DMS153 (cell line): ENCODE results near the gene USP12.
"Not testable (repeated sequence)": the region's sequence is repeated elsewhere in the genome, so short reads cannot be mapped to it uniquely, and the experiment has no call there.

Source experiments
- DNase-seq: peaks from one replicate; lab custom pipeline; 2025; lab: John Stamatoyannopoulos, UW

Gene USP12

GRCh38 chr13:27171244-27171826 lies at the start of gene USP12:
Gene USP12, minus strand, starts transcription at chr13:27171811. Its CDS starts 172 bp downstream, at chr13:27171639.
- no peak for DNase-seq

GRCh38 chr13:27219611-27220010 lies 48.0 kb upstream of the USP12 start:
- DNase-seq: no peak

- not testable (repeated sequence) for DNase-seq
Observed at GRCh38 chr13:27218861-27219260, 47.2 kb upstream of the USP12 start.

- DNase-seq: not testable (repeated sequence)
Observed at GRCh38 chr13:27217791-27218190, 46.2 kb upstream of the USP12 start.

- DNase-seq: not testable (repeated sequence)
Observed at GRCh38 chr13:27213386-27213785, 41.8 kb upstream of the USP12 start.

DNA sequence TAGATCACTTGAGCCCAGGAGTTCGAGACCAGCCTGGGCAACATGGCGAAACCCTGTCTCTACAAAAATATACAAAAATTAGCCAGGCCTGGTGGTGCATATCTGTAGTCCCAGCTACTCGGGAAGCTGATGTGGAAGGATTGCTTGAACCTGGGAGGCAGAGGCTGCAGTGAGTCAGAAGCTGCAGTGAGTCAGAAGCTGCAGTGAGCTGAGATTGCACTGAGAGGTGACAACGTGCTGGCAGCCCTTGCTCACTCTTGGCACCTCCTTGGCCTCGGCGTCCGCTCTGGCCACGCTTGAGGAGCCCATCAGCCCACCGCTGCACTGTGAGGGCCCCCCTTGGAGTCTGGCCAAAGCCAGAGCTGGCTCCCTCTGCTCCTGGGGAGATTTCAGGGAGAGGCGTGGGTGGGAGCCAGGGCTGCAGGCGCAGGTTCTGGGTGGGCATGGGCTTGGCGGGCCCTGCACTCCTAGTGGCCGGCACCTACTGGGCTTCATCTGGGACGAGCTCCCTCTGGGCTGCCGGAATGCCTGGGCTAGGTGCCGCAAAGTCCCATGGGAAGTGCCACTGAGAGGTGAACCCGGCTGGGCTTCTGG lies 40.3 kb upstream of the USP12 start:
- DNase-seq: no peak

GRCh38 chr13:27211271-27211670 lies 39.7 kb upstream of the USP12 start:
- no peak for DNase-seq

GRCh38 chr13:27208514-27208913 lies 36.9 kb upstream of the USP12 start:
- no peak for DNase-seq

GRCh38 chr13:27203854-27204253 lies 32.2 kb upstream of the USP12 start:
- no peak for DNase-seq

DNA sequence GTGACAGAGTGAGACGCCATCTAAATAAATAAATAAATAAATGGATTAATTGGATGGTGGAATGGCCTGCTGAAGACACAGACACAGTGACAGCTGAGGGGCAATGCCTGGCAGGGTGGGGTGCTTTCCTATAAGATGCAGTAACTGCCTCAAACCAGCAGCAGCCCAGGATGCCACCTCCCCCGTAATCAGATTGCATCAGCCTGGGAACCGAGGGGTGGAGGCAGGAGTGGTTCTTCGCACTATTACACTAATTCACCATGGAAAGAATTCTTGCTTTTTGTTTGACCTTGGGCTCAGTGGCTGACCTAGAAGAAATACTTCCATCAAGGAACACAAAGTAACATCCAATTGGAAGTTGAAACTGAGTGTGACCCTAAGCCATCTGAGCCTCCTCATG lies 31.6 kb upstream of the USP12 start:
- DNase-seq: no peak

- DNase-seq: no peak
Observed at GRCh38 chr13:27201661-27202060, 30.1 kb upstream of the USP12 start.

DNA sequence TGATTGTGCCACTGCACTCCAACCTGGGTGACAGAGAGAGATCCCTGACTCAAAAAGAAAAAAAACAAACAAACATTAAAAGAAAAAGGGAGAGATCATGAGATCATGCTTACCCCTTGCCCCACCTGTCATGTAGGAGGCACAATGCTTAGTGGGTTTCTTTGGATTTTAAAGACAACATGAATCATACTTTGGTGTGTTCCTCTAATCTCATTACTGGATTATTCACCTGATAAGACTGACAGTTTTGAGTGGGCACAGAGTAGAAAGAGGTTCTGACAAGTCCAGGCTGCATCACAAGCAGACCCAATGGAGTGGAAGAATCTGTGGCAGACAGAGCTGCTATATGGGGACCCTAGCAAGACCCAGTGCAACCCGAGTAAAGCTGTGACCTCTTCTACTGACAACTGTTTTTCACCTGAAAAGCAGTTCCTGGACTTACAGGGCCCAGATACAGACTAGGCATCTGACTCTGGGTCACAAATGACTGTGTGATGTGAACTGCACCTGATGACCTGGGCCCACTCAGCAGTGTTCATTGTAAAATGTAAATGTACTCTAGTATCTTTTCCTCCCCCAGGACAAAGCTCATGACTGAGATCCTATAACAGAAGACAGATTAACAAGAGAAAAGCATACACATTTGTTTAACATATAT lies 28.9 kb upstream of the USP12 start:
- no peak for DNase-seq

DNA sequence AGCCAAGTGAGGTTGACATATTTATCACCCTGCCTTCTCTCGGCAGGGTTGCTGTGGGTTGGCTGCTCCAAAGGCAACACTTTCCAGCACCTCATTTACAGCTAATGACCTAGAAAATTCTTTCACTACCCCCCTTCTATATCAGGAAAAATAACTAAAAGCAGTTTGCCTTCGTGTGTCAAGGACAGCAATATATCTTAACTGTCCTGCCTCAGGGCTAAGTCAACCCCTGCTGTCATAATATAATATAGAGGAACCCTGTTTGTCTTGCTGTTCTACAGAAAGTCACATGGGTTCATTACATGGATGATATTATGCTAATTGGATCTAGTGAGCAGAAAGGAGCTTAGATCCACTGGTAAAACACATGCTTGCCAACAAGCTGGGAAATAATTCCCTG lies 28.1 kb upstream of the USP12 start:
- no peak for DNase-seq

GRCh38 chr13:27199211-27199610 lies 27.6 kb upstream of the USP12 start:
- no peak for DNase-seq

DNA sequence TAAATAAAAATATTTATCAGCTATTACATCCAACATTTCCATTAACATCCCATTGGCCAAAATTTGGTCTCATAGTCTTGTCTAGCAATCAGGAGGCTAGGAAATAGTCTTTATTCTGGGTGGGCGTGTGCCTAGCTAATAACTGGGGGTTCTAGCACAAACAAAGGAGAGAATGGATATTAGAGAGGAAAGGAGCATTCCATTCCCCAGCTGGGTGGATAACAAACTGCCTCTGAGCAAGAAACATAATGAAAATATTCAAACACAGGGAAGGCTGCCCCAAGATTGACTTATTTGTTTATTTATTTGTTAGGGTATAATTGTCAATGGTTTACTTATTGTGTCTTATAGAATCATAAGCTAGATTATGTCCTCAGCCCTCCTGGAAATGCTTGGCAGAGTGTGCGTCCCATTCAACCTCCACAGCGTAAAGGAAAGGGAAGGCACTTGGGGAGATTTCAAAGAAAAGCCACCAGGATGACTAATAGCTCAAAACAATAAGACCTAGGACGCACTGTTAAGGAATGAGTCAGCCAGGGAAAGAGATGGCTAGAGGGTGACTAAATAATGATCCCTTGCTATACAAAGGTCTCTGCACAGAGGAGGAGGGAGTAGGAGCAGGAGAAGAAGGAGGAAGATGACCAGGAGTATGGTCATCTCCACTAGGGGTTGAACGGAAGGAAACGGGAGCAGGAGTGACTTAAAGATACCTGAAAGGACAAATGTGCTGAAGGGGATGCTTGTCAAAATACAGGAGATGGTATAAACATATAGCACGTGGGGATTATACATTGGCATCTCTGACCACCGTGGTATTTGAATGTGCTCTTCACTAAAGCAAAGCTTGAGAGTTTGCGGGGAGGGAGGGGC lies 23.5 kb upstream of the USP12 start:
- no peak for DNase-seq

DNA sequence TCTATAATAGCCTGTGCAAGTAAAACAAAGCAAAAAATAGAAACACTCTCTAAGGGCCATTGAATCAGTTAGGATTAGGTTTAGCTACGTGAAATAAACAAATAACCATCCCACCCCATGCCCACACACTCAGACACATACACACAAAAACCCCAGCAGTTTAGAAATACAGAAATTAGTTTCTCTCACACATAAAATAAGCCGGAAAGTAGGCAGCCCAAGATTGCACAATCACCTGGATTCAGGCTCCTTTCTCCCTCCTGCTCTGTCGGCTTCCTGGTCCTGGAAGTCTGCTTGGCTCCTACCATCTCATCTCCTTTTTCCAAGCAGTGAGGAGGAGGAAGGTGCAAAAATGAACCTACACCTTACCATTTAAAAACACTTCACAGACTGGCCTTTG lies 22.6 kb upstream of the USP12 start:
- no peak for DNase-seq

GRCh38 chr13:27193496-27193895 lies 21.9 kb upstream of the USP12 start:
- no peak for DNase-seq

- no peak for DNase-seq
Observed at GRCh38 chr13:27192973-27193372, 21.4 kb upstream of the USP12 start.

DNA sequence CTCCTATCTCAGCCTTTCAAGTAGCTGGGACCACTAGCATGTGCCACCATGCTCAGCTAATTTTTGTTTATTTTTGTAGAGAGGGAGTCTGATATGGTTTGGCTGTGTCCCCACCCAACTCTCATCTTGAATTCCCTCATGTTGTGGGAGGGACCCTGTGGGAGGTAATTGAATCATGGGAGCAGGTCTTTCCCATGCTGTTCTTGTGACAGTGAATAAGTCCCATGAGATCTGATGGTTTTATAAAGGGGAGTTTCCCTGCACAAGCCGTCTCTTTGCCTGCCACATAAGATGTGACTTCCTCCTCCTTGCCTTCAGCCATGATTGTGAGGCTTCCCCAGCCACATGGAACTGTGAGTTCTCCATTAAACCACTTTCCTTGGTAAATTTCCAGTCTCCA lies 20.8 kb upstream of the USP12 start:
- DNase-seq: not testable (repeated sequence)

DNA sequence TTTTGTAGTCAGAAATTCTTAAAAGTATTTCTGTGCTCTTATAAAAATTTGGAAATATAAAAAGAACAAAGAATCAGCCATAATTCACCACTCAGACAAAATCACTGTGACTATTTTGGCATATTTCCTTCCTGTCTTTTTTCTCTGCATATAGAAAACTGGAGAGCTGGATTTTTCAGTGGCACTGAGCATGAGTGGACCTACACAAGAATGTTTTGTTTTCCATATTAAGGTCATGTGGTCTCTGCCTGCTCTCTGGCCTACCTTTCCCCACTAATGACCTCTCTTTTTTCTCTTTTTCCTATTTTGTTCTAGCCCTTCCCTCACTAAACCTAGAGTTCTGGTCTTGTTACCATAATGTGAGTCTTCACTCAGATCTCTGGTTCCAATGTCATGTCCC lies 17.6 kb upstream of the USP12 start:
- no peak for DNase-seq

- DNase-seq: no peak
Observed at GRCh38 chr13:27188239-27188638, 16.6 kb upstream of the USP12 start.

- DNase-seq: no peak
Observed at GRCh38 chr13:27186295-27186694, 14.7 kb upstream of the USP12 start.
